AG20443 (cell line): ENCODE results near the gene ADGRG4.
"Not testable (repeated sequence)": the region's sequence is repeated elsewhere in the genome, so short reads cannot be mapped to it uniquely, and the experiment has no call there.

Source experiments
- DNase-seq: peaks from one replicate; pipeline ENCODE4 v3.0.0; 2012; ENCODE audit warnings: low spot score, mixed read lengths

ADGRG4 gene

GRCh38 chrX:136386826-136387225 is 86.1 kb downstream of the ADGRG4 start:
- no peak for DNase-seq

GRCh38 chrX:136387951-136388502 is 87.3 kb downstream of the ADGRG4 start:
- no peak for DNase-seq

GRCh38 chrX:136390921-136391320 is 90.2 kb downstream of the ADGRG4 start:
- no peak for DNase-seq

GRCh38 chrX:136395271-136395670 is 94.5 kb downstream of the ADGRG4 start:
- peak; percentile 7 for DNase-seq

GRCh38 chrX:136397001-136397400 is 96.2 kb downstream of the ADGRG4 start:
- DNase-seq, result no peak

GRCh38 chrX:136405126-136405525 is 104.4 kb downstream of the ADGRG4 start:
- no peak for DNase-seq

- DNase-seq, result no peak
These were observed 117.0 kb downstream of the ADGRG4 start for GRCh38 chrX:136417806-136418205.

- no peak for DNase-seq
These were observed 120.6 kb downstream of the ADGRG4 start for GRCh38 chrX:136421338-136421737.

- DNase-seq, result no peak
These were observed 123.0 kb downstream of the ADGRG4 start for GRCh38 chrX:136423724-136424123.

GRCh38 chrX:136425996-136426395 is 125.2 kb downstream of the ADGRG4 start:
- no peak for DNase-seq

GRCh38 chrX:136431625-136432024 is 130.9 kb downstream of the ADGRG4 start:
- DNase-seq, result no peak

GRCh38 chrX:136437774-136438173 is 137.0 kb downstream of the ADGRG4 start:
- DNase-seq, result no peak

- no peak for DNase-seq
These were observed 137.4 kb downstream of the ADGRG4 start for GRCh38 chrX:136438192-136438591.

- DNase-seq, result not testable (repeated sequence)
These were observed 144.9 kb downstream of the ADGRG4 start for GRCh38 chrX:136445674-136446073.

- no peak for DNase-seq
These were observed 145.4 kb downstream of the ADGRG4 start for GRCh38 chrX:136446208-136446607.

GRCh38 chrX:136447308-136447707 is 146.5 kb downstream of the ADGRG4 start:
- DNase-seq, result no peak

- DNase-seq, result no peak
These were observed 147.2 kb downstream of the ADGRG4 start for GRCh38 chrX:136447968-136448367.

GRCh38 chrX:136450050-136450830 is 149.5 kb downstream of the ADGRG4 start:
- DNase-seq, result no peak

GRCh38 chrX:136452614-136453013 is 151.9 kb downstream of the ADGRG4 start:
- DNase-seq, result no peak

- no peak for DNase-seq
These were observed 152.4 kb downstream of the ADGRG4 start for GRCh38 chrX:136453114-136453513.

- no peak for DNase-seq
These were observed 153.0 kb downstream of the ADGRG4 start for GRCh38 chrX:136453771-136454170.

- DNase-seq, result no peak
These were observed 155.4 kb downstream of the ADGRG4 start for GRCh38 chrX:136456133-136456532.

GRCh38 chrX:136457303-136457917 is 156.6 kb downstream of the ADGRG4 start:
- no peak for DNase-seq
